Activated CD8-positive, alpha-beta memory T cell treated with anti-CD3 and anti-CD28 coated beads for 24 hours (primary cell): ENCODE measurements around the gene OTOS.

Experiments
- DNase-seq: peaks from one replicate; pipeline ENCODE4 v3.0.0-alpha.2; 2020

Gene OTOS

GRCh38 chr2:240135706-240136012 lies 4.8 kb downstream of the OTOS start:
- DNase-seq = no peak

GRCh38 chr2:240134956-240135520 lies 5.4 kb downstream of the OTOS start:
- no peak for DNase-seq

- DNase-seq = no peak
Observed at GRCh38 chr2:240134466-240134865, 6.0 kb downstream of the OTOS start.

- DNase-seq = no peak
Observed at GRCh38 chr2:240133401-240133800, 7.1 kb downstream of the OTOS start.

- no peak for DNase-seq
Observed at GRCh38 chr2:240132651-240132980, 7.8 kb downstream of the OTOS start.

GRCh38 chr2:240131941-240132650 lies 8.4 kb downstream of the OTOS start:
- DNase-seq = no peak

GRCh38 chr2:240131296-240131695 lies 9.2 kb downstream of the OTOS start:
- no peak for DNase-seq

- peak; percentile 43 for DNase-seq
Observed at GRCh38 chr2:240130393-240131195, 9.9 kb downstream of the OTOS start.

GRCh38 chr2:240129731-240130392 lies 10.6 kb downstream of the OTOS start:
- peak; percentile 44 for DNase-seq

- peak; percentile 40 for DNase-seq
Observed at GRCh38 chr2:240129311-240129710, 11.1 kb downstream of the OTOS start.

GRCh38 chr2:240128608-240129145 lies 11.8 kb downstream of the OTOS start:
- no peak for DNase-seq

- peak; percentile 41 for DNase-seq
Observed at GRCh38 chr2:240127911-240128607, 12.4 kb downstream of the OTOS start.

GRCh38 chr2:240127191-240127750 lies 13.2 kb downstream of the OTOS start:
- DNase-seq = peak; percentile 35

- DNase-seq = peak; percentile 43
Observed at GRCh38 chr2:240126731-240127130, 13.7 kb downstream of the OTOS start.

- peak; percentile 38 for DNase-seq
Observed at GRCh38 chr2:240125742-240126141, 14.7 kb downstream of the OTOS start.

GRCh38 chr2:240124651-240125030 lies 15.8 kb downstream of the OTOS start:
- peak; percentile 53 for DNase-seq

- peak; percentile 46 for DNase-seq
Observed at GRCh38 chr2:240123821-240124650, 16.4 kb downstream of the OTOS start.

- DNase-seq = peak; percentile 32
Observed at GRCh38 chr2:240121675-240122074, 18.8 kb downstream of the OTOS start.

GRCh38 chr2:240121190-240121589 lies 19.3 kb downstream of the OTOS start:
- DNase-seq = peak; percentile 46

GRCh38 chr2:240114233-240114632 lies 26.2 kb downstream of the OTOS start:
- no peak for DNase-seq

- no peak for DNase-seq
Observed at GRCh38 chr2:240112914-240113690, 27.4 kb downstream of the OTOS start.
